GM12891 (cell line): Measurements from ENCODE around the gene SPP2. TPM values are rescaled to one million over a fixed set of nuclear protein-coding genes. Genes with fewer than 3 reads are reported as not detected.

Experiments used
- DNase-seq: peaks from one replicate; pipeline ENCODE4 v3.0.0; 2011; ENCODE audit warnings: low spot score; ENCODE audit not compliant: insufficient read length
- FAIRE-seq: peaks from 2 replicates; lab custom pipeline; 2011; peaks lifted over from hg19 to GRCh38; lab: Jason Lieb, UNC
- PAX5 ChIP-seq: IDR thresholded peaks from 2 replicates; pipeline ENCODE4 v1.6.1; 2011; ENCODE audit warnings: low read length, moderate library complexity, mild to moderate bottlenecking; ENCODE audit not compliant: insufficient read depth, severe bottlenecking
- POLR2A ChIP-seq: IDR thresholded peaks from 2 replicates; pipeline ENCODE4 v1.6.1; 2011; ENCODE audit warnings: low read depth, low read length, control low read depth
- POLR2AphosphoS5 ChIP-seq: IDR thresholded peaks from 2 replicates; pipeline ENCODE4 v1.6.1; 2011; ENCODE audit warnings: low read depth, low read length, control low read depth
- POU2F2 ChIP-seq: IDR thresholded peaks from 2 replicates; pipeline ENCODE4 v1.6.1; 2011; ENCODE audit warnings: low read depth, mild to moderate bottlenecking, control low read depth, low read length, moderate library complexity
- SPI1 ChIP-seq: IDR thresholded peaks from 2 replicates; pipeline ENCODE4 v1.6.1; 2011; ENCODE audit warnings: low read depth, low read length, control low read depth
- TAF1 ChIP-seq: IDR thresholded peaks from 2 replicates; pipeline ENCODE4 v1.6.1; 2011; ENCODE audit warnings: low read depth, low read length, control low read depth
- polyA plus RNA-seq: library from polyadenylated mRNA; unstranded; fragments of >200 nt; gene quantifications from one replicate; pipeline ENCODE4 v1.2.1, GENCODE V29; 2012; ENCODE audit warnings: low read depth, missing spikeins, inconsistent platforms; ENCODE audit not compliant: missing spikeins

The SPP2 gene
- polyA plus RNA-seq = not detected

- TF ChIP-seq SPI1 (no peak), TAF1 (no peak), POU2F2 (no peak), PAX5 (no peak), POLR2AphosphoS5 (no peak), POLR2A (no peak)
- FAIRE-seq (no peak), DNase-seq (no peak)
These were observed at the start of gene SPP2 for GRCh38 chr2:234050455-234051135. TSS of gene SPP2 (plus strand) at chr2:234050702. CDS start at chr2:234050787, 85 bp downstream.

GRCh38 chr2:234001380-234002160 is 48.9 kb upstream of the SPP2 start:
- DNase-seq (no peak), FAIRE-seq (no peak)
- TF ChIP-seq POLR2AphosphoS5 (no peak), POLR2A (no peak), SPI1 (no peak), TAF1 (no peak), PAX5 (no peak), POU2F2 (no peak)

GRCh38 chr2:234002281-234002680 is 48.2 kb upstream of the SPP2 start:
- no peak for FAIRE-seq
- no peak for DNase-seq
- TF ChIP-seq POLR2AphosphoS5 (no peak), TAF1 (no peak), POLR2A (no peak), POU2F2 (no peak), PAX5 (no peak), SPI1 (no peak)

GRCh38 chr2:234003972-234004617 is 46.4 kb upstream of the SPP2 start:
- TF ChIP-seq SPI1 (no peak), TAF1 (no peak), PAX5 (no peak), POU2F2 (no peak), POLR2A (no peak), POLR2AphosphoS5 (no peak)
- FAIRE-seq = no peak
- no peak for DNase-seq

- no peak for FAIRE-seq
These were observed 45.4 kb upstream of the SPP2 start for GRCh38 chr2:234005126-234005525.

GRCh38 chr2:234006501-234006900 is 44.0 kb upstream of the SPP2 start:
- FAIRE-seq = no peak
- DNase-seq = no peak
- no peak for TF ChIP-seq PAX5

More at GRCh38 chr2:234005126-234005525, 45.4 kb upstream of the SPP2 start:
- no peak for DNase-seq
- no peak for TF ChIP-seq SPI1
- no peak for TF ChIP-seq POU2F2
- TF ChIP-seq POLR2A = no peak

GRCh38 chr2:234014427-234014826 is 36.1 kb upstream of the SPP2 start:
- FAIRE-seq (no peak), DNase-seq (no peak)
- TF ChIP-seq POU2F2 (no peak), TAF1 (no peak), PAX5 (no peak), POLR2AphosphoS5 (no peak), POLR2A (no peak), SPI1 (no peak)

GRCh38 chr2:234015861-234016260 is 34.6 kb upstream of the SPP2 start:
- DNase-seq = no peak
- FAIRE-seq = no peak

GRCh38 chr2:234019896-234020295 is 30.6 kb upstream of the SPP2 start:
- TF ChIP-seq SPI1 (no peak), POU2F2 (no peak), TAF1 (no peak), POLR2AphosphoS5 (no peak), POLR2A (no peak), PAX5 (no peak)
- DNase-seq = no peak
- no peak for FAIRE-seq

More at GRCh38 chr2:234015861-234016260, 34.6 kb upstream of the SPP2 start:
- TF ChIP-seq TAF1 = no peak
- no peak for TF ChIP-seq PAX5
- no peak for TF ChIP-seq SPI1
- TF ChIP-seq POLR2AphosphoS5 = no peak
- TF ChIP-seq POU2F2 = no peak
- TF ChIP-seq POLR2A = no peak
